ENCODE measurements around the gene TLK1.
"Not testable (repeated sequence)": the region's sequence is repeated elsewhere in the genome, so short reads cannot be mapped to it uniquely, and the experiment has no call there.

The TLK1 gene

DNA sequence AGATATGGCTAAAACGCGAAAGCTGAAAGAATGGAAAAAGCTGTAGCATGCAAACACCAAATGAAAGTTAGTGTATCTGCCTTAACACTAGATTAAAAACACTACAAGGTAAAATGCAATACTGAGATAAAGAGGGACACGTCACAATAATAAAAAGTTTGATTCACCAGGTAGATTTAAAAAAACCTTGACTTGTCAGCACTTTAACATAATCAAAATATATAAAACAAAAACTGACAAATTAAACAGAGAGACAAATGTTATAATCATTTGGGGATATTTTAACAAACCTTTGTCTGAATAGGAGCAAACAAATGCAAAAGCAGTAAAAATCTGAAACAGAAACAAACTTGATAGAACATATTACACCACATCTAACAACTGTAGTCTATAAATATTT lies 18.3 kb downstream of the TLK1 start:
- no peak for DNase-seq (ENCODE audit: low spot score)

DNA sequence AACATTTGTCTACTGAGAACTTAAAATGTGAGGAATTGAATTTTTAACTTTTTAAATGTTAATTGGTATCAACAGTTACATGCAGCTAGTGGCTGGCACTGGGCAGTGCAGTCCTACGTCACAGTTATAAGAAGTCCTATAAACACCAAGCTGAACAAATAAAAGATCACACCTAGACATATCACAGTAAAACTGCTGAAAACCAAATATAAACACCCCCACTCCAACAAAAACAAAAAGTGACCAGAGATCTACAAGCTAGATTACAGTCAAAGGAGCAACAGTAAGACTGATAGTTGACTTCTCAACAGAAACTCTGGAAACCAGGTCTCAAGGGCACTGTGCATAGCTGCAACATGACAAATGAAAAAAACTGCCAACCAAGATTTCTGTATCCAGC lies 19.4 kb downstream of the TLK1 start:
- no peak for DNase-seq (ENCODE audit: low spot score)

DNA sequence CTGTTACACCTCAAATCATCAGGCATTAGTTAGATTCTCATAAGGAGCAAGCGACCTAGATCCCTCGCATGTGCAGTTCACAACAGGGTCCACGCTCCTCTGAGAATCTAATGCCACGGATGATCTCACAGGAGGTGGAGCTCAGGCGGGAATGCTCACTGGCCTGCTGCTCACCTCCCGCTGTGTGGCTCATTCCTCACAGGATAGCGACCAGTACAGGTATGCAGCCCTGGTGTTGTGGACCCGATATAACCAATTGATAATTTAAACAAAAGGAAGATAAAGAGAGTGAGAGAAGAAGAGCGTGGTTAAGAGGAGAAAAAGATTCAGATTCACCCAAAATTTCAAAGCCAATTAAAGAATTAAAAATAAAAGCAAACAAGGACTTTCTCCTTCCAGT lies 20.8 kb downstream of the TLK1 start:
- no peak for DNase-seq (ENCODE audit: low spot score)

DNA sequence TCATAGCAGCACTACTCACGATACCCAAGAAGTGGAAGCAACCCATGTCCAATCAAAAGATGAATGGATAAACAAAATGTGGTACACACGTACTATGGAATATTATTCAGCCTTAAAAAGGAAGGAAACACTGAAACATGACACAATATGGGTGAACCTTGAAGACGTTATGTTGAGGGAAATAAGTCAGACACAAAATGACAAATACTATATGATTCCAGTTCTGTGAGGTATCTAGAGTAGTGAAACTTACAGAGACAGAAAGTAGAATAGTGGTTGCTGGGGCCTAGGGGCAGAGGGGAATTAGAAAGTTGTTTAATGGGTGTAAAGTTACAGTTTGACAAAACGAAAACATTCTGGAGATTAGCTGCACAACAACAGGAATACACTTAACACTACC lies 24.7 kb downstream of the TLK1 start:
- no peak for DNase-seq (ENCODE audit: low spot score)

DNA sequence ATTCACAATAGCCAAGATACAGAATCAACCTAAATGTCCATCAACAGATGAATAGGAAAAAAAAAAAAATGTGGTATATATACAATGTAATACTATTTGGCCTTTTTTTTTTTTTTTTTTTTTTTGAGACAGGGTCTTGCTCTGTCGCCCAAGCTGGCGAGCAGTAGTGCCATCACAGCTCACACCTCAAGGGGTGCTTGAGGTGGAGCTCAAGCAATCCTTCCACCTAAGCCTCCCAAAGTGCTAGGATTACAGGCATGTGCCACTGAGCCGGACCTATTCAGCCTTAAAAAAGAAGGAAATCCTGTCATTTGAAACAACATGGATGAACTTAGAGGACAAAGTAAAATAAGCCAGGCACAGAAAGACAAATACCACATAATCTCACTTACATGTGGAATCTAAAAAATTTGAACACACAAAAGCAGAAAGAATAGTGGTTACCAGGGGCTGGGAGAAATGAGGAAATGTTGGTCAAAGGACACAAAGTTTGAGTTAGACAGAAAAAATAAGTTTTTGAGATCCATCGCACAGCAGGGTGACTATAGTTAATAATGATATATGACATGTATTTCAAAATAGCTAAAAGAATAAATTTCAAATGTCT lies 26.0 kb downstream of the TLK1 start:
- no peak for DNase-seq (ENCODE audit: low spot score)

DNA sequence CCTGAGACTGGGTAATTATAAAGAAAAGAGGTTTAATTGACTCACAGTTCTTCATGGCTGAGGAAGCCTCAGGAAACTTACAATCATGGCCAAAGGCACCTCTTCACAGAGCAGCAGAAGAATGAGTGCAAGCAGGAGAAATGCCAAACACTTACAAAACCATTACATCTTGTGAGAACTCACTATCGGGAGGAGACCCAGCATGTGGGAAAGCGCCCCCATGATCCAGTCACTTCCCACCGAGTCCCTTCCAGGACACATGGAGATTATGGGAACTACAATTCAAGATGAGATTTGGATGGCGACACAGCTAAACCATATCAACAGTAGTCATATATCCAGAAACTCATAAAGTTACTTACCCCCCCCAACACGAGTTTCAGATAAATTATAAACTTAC lies 28.6 kb downstream of the TLK1 start:
- DNase-seq (ENCODE audit: low spot score), result no peak

DNA sequence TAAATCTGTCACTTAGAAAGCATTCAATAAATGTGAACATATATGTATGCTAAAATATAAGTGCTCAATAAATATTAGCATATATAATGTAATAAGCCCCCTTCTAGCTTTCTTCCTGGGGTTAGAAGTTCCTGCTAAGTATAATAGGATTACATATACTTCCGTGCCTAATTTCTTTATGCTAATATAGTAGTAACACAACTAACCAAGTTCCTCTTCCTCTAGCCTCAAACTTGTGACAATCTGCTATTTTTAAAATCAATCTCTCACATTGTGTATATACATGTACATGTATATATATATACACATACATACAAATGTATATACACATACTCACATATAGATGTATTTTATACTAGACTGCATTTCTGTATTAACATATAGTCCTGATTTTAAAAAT lies 32.2 kb downstream of the TLK1 start:
- DNase-seq (ENCODE audit: low spot score), result no peak

DNA sequence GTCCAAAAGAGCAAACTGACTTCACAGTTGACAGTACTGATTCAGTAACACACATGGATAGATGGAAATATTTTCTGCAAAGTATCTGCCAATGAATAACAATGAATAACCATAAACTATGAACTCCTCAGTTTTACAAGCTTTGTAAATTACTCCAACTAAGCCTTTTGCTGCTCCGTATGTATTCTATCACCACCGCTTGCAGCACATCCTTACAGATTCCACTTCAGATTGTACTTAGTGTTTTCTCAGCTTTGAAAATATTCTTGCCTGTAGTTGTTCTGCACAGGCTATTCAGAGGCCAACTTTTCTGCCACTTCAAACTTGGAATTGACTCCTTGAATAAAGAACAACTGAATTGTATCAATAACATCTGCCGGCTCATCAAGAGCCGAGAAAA lies 36.2 kb downstream of the TLK1 start:
- DNase-seq (ENCODE audit: low spot score), result no peak

DNA sequence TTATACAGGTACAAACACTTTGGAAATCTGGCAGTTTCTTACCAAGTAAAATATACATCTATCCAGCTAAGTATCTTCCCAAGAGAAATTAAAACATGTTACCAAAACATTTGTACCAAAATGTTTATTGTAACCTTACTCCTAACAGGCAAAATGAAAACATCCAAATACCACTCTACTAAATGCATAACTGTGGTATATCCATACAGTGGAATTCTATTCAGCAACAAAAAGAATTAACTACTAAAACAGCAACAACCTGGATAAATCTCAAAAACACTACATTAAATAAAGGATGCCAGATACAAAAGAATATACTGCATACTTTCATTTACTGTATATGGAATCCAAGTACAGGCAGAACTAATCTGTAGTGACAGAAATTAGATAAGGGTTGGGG lies 51.1 kb downstream of the TLK1 start:
- DNase-seq (ENCODE audit: low spot score), result no peak

DNA sequence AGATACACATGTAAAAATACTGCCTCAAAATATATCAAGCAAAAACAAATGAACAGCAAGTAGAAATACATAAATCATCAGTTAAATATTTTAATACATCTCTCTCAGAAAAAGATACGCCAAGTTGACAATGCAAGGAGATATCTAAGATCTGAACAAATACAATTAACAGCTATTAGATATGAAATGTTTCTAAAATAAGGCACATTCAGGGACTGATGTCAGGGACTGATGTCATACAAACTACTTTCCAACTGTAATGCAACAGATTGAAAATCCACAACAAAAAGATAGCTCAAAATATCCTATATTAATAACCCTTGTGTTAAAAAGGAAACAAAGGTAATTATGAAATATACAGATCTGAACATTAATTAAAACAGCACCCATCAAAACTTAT lies 51.7 kb downstream of the TLK1 start:
- DNase-seq (ENCODE audit: low spot score), result no peak

DNA sequence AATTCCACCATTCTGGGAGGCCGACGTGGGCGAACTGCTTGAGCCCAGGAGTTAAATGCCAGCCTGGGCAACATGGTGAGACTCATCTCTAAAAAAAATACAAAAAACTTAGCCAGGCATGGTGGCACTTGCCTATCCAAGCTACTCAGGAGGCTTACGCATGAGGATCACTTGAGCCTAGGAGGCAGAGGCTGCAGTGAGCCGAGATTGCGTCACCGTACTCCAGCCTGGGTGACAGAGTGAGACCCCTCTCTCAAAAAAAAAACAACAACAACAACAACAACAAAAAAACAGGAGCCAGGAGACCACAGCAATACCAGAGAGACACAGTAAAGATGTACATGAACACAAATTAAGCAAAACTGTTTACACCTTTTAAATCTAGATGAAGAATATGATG lies 52.9 kb downstream of the TLK1 start:
- no peak for DNase-seq (ENCODE audit: low spot score)

DNA sequence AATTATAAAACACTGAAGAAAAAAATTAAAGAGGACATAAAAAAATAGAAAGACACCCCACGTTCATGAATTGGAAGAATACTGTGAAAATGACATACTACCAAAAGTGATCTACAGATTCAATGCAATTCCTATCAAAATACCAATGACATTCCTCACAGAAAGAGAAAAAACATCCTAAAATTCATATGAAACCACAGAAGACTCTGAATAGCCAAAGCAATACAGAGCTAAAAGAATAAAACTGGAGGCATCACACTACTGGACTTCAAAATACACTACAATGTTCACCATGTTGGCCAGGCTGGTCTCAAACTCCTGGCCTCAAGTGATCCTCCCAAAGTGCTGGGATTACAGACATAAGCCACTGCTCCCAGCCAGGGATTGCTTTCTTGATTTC lies 56.3 kb downstream of the TLK1 start:
- DNase-seq (ENCODE audit: low spot score), result no peak

DNA sequence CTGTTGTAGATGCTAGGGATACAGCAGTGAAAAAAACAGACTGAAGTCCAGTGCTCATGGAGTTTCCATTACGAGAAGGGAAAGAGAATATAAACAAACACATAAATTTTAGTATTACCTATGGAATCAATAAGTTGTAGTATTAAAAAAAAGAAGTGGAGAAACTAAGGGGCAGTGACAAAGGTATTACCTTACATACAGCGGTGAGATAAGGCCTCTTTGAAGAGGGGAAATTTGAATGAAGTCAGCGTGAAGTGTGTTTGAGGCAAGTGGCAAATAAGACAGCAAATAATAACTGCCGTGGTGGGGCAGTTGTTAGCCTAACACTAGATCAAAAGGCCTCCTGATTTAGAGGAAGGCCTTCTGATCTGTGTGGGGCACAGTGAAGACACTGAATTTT lies 57.9 kb downstream of the TLK1 start:
- peak; percentile 12 for DNase-seq (ENCODE audit: low spot score)

DNA sequence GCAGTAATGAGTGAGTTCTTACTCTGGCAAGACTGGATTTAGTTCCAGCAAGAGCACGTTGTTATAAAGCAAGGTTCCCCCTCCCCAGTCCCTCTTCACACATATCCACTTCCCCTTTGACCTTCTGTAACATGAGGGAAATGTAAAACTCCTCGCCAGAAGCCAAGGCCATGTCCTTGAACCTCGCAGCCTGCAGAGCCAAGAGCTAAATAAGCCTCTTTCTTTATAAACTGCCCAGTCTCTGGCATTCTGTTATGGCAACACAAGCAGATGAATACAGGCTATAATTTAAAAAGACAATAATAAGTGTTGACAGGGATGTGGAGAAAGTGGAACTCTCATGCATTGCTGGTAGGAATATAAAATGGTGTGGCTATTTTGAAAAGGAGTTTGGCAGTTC lies 60.3 kb downstream of the TLK1 start:
- no peak for DNase-seq (ENCODE audit: low spot score)

DNA sequence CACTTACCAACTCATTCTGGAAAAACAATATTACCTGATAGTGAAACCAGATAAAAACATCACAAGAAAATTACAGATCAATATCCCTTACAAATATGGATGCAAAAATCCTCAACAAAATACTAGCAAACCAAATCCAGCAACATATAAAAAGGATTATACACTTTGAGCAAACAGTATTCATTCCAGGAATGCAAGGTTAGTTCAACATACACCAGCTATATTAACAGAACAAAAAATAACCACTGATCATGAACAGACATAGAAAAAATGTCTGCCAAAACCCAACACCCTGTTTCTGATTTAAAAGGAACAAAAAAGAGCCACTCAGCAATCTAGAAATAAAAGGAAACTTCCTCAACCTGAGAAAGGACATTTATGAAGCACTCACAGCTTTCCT lies 62.1 kb downstream of the TLK1 start:
- no peak for DNase-seq (ENCODE audit: low spot score)

DNA sequence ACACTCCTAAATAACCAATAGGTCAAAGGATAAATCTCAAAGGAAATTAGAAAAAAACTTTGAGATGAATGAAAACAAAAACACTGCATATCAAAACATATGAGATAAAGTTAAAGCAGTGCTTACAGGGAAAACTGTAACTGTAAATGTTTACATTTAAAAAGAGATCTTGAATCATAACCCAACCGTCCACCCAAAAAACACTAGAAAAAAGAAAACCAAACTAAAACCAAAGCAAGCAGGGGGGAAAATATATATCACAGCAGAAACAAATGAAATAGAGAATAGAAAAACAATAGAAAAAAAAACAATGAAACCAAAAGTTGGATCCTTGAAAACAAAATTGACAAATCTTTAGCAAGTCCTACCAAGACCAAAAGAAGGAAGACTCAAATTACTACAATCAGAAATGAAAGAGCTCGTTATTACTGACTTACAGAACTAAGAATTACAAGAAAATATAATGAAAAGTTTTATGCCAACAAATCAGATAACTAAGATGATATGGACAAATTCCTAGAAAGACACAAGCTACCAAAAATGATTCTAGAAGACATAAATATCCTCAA lies 65.6 kb downstream of the TLK1 start:
- DNase-seq (ENCODE audit: low spot score), result no peak

DNA sequence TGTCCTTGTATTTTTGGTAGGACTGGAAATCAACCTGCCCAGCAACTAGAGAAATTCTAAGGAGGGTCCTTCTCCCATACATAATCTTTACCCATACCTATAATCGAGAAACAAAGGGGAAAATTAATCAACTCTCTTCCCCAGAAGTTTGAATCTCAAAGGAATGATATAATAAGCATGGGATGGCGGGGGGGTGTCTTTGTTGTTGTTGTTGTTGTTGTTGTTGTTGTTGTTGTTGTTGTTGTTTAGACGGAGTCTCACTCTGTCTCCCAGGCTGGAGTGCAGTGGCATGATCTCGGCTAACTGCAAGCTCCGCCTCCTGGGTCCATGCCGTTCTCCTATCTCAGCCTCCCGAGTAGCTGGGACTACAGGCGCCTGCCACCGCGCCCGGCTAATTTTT lies 69.2 kb downstream of the TLK1 start:
- not testable (repeated sequence) for DNase-seq (ENCODE audit: low spot score)

DNA sequence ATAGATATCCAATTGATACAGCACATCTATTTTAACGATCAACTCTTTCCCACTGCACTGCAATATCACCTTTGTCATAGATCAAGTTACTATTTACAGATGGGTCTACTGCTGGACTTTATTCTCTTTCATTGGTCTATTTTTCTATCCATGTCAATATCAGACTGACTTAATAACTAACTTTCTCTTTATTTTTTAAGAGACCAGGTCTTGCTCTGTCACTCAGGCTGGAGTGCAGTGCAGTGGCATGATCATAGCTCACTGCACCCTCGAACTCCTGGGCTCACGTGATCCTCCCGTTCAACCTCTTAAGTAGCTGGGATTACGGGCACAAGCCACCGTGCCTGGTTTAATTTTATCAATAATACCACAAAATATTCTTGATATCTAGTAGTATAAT lies 71.2 kb downstream of the TLK1 start:
- DNase-seq (ENCODE audit: low spot score), result no peak

DNA sequence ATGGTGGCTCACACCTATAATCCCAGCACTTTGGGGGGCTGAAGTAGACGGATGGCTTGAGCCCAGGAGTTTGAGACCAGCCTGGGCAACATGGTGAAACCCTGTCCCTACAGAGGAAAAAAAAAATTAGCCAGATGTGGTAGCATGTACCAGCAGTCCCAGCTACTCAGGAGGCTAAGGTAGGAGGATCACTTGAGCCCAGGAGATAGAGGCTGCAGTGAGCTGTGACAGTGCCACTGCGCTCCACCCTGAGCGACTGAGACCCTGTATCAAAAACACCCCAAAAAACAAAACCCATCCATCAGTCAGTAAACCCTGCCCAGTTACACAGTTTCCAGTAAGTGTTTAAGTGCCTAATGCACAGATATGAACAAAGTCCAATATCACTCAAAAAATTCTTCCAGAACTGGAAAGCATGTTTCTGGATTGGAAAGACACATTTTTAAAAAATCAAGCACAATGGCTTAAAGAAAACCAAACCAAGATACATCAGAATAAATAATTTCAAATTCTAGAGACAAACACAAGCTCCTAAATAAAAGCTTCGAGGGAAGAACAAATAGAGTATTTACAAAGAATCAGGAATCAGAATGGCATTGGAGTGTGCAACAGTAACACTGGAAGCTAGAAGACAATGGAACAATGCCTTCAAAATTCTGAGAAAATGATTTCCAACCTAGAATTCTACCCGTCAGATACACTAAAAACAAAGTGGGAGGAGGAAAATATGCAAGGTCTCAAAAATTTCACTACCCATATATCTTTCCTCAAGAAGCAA lies 72.4 kb downstream of the TLK1 start:
- DNase-seq (ENCODE audit: low spot score), result no peak

DNA sequence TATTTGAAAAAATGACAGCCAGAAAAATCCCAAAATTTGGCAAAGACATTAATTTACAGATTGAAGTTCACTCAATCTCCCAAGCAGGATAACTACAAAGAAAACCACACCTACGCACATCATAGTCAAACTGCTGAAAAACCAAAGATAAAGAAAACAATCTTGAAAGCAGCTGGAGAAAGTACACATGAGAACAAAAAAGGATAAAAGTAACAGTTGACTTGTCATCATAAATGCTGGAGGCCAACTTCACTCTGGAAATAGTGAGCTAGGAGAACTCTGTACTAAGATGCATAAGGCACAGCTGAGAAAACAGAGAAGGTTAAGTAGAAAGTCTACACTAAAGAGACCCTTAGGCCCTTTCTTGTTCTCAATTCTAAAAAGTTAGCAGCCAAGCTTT lies 73.1 kb downstream of the TLK1 start:
- DNase-seq (ENCODE audit: low spot score), result no peak

DNA sequence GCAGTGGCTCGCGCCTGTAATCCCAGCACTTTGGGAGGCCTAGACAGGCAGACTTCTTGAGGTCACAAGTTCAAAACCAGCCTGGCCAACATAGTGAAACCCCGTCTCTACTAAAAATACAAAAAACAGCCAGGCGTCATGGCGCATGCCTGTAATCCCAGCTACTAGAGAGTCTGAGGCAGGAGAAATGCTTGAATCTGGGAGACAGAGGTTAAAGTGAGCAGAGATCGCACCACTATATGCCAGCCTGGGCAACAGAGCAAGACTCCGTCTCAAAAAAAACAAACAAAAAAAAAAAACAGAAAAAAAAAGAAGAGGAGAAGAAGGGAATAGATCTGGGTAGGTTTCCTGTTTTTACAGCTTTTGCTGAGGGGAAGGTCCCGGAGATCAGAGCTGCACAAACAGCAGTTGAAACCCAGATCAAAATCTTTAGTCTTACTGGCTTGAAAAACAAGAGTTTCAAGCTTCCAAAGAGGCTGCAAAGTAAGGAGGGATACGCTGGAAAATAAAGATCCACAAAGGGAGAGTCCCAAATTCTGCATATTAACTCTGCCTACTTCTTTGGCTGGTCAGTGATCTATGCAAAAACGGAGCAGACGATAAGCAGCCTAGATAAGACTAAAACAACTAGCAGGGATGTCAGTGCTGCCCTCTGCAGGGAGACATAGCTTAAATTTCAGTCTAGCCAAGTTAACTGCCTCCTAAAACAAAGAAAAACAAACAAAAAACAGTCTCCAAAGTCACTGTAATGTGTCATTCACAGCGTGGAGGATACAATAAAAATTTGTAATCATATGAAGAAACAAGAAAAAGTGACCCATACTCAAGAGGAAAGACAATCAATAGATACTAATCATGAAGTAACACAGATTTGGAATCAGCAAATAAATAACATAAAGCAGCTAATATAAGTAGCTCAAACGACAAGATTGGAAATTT lies 74.1 kb downstream of the TLK1 start:
- peak; percentile 33 for DNase-seq (ENCODE audit: low spot score)

DNA sequence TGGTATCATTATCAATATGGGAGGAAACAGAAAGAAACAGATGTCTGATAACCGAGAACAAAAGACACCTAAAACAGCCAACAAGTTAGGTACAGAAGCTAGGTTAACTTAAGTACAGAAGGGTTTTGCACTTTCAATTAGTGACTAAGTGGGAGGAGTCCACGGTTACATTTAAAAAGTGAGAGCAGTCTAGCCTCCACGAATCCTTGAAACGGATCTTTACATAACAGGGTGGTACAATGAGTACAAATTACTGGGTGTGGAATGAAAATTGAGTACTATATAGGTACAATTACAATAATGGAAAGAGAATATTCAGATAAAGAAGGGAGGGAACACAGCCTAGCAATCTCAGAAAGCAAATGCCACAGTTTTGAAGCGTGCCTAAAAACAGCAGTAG lies 76.6 kb downstream of the TLK1 start:
- no peak for DNase-seq (ENCODE audit: low spot score)

DNA sequence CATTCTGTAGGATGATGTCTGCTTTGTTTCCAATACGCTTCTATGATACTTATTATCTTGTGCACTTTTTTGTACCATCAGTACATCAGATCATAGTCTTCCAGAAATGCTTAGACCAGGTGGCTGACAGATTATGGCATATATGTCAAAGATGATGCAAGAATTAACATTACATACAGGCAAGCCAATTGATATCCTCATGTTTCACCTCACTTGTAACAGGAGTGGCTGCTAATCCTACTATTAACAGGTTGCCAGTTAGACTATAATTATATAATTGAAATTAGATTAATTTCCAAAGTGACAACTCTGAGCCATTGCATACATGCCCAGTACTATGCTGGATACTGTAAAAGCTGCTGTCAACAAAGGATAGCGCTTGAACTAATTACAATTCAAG lies 77.2 kb downstream of the TLK1 start:
- DNase-seq (ENCODE audit: low spot score), result no peak

All from HuH-7 (cell line).